PC-3 (cell line): Measurements from ENCODE around the gene CSTF3. TPM values are rescaled to one million over a fixed set of nuclear protein-coding genes. Genes with fewer than 3 reads are reported as not detected.

Source experiments
- ATAC-seq: fragments of 200-7000 bp; cut with Tn5 transposase; 2 replicates; pipeline ENCODE4 v1.9.1; 2020; ENCODE audit warnings: mild to moderate bottlenecking, moderate library complexity
- BruUV-seq: library from RNA; stranded (reverse); fragments of 400-500 nt; replicated peaks from 2 replicates; lab custom pipeline; 2021; lab: Mats Ljungman, UMichigan
- CTCF ChIA-PET: fragments of 300-600 bp; sonication (Branson Sonifier 250); formaldehyde crosslinking; loops from one replicate; lab custom pipeline; 2022; ENCODE audit warnings: antibody characterized with exemption; lab: Charles Lee
- POLR2A ChIA-PET: fragments of 300-600 bp; sonication (Branson Sonifier 250); formaldehyde crosslinking; loops from one replicate; lab custom pipeline; 2022; ENCODE audit warnings: antibody characterized with exemption; ENCODE audit not compliant: unreplicated experiment; lab: Charles Lee
- DNase-seq: peaks from one replicate; pipeline ENCODE4 v3.0.0-alpha.2; 2015
- H2AFZ ChIP-seq: fragments of 300-600 bp; sonication (generic); 2 replicates; pipeline ENCODE4 v1.6.0; 2016; ENCODE audit warnings: antibody characterized with exemption, low read length
- H3F3A ChIP-seq: fragments of 300-600 bp; sonication (generic); one replicate; pipeline ENCODE4 v1.6.0; 2017; ENCODE audit warnings: antibody characterized with exemption, low read length, control low read depth, mild to moderate bottlenecking; ENCODE audit not compliant: unreplicated experiment
- H3K27ac ChIP-seq: fragments of 300-600 bp; sonication (generic); 2 replicates; pipeline ENCODE4 v1.5.1; 2016; ENCODE audit warnings: mild to moderate bottlenecking, low read length
- H3K27me3 ChIP-seq: fragments of 300-600 bp; sonication (generic); 2 replicates; pipeline ENCODE4 v1.6.1; 2016; ENCODE audit warnings: low read length, mixed read lengths
- H3K36me3 ChIP-seq: fragments of 300-600 bp; sonication (generic); 2 replicates; pipeline ENCODE4 v1.6.1; 2016; ENCODE audit warnings: low read depth, mixed run types, low read length, mixed read lengths
- H3K4me1 ChIP-seq: fragments of 300-600 bp; sonication (generic); 2 replicates; pipeline ENCODE4 v1.5.1; 2016; ENCODE audit warnings: low read length; ENCODE audit not compliant: insufficient read depth
- H3K4me2 ChIP-seq: fragments of 300-600 bp; sonication (generic); 2 replicates; pipeline ENCODE4 v1.6.0; 2016; ENCODE audit warnings: low read length
- H3K4me3 ChIP-seq: fragments of 300-600 bp; sonication (generic); 2 replicates; pipeline ENCODE4 v1.5.1; 2016; ENCODE audit warnings: mild to moderate bottlenecking, low read length, mixed read lengths
- H3K79me2 ChIP-seq: fragments of 300-600 bp; sonication (generic); 2 replicates; pipeline ENCODE4 v1.6.1; 2017; ENCODE audit warnings: low read length, mixed read lengths
- H3K9ac ChIP-seq: fragments of 300-600 bp; sonication (generic); 2 replicates; pipeline ENCODE4 v1.6.0; 2016; ENCODE audit warnings: mild to moderate bottlenecking, low read length
- H3K9me2 ChIP-seq: fragments of 300-600 bp; sonication (generic); replicated peaks from 2 replicates; pipeline ENCODE4 v1.6.1; 2016; ENCODE audit warnings: mixed run types, low read length, mixed read lengths
- H3K9me3 ChIP-seq: fragments of 300-600 bp; sonication (generic); 2 replicates; pipeline ENCODE4 v1.6.1; 2016; ENCODE audit warnings: low read length, mixed read lengths
- H4K20me1 ChIP-seq: fragments of 300-600 bp; sonication (generic); 2 replicates; pipeline ENCODE4 v1.6.1; 2016; ENCODE audit warnings: low read length, mixed read lengths
- EZH2 ChIP-seq: fragments of 300-600 bp; sonication (generic); IDR thresholded peaks from one replicate; pipeline ENCODE4 v1.6.1; 2017; ENCODE audit warnings: antibody characterized with exemption, mild to moderate bottlenecking, low read length; ENCODE audit not compliant: unreplicated experiment
- EZH2phosphoT487 ChIP-seq: fragments of 300-600 bp; sonication (generic); IDR thresholded peaks from 2 replicates; pipeline ENCODE4 v1.6.1; 2018; ENCODE audit warnings: mild to moderate bottlenecking, antibody characterized with exemption, low read length, borderline replicate concordance
- intact Hi-C: fragments of 100-400 bp; cut with micrococcal nuclease; formaldehyde crosslinking; loops from 2 replicates; pipeline ENCODE4 v1.9.0; 2023
- total RNA-seq: library from RNA; depleted of rRNA; stranded (reverse); fragments of >200 nt; gene quantifications from 2 replicates; pipeline ENCODE4 v1.2.3, GENCODE V29; 2014
- TF ChIP-seq, protein P1 (sequence below): fragments of 300-600 bp; sonication (generic); conservative IDR thresholded peaks from 2 replicates; pipeline ENCODE4 v1.5.1; 2017; ENCODE audit warnings: antibody characterized with exemption, low read depth, mild to moderate bottlenecking, low read length

Gene CSTF3
- total RNA-seq, 1 experiment from 2014 or later: 30.0 TPM

DNA sequence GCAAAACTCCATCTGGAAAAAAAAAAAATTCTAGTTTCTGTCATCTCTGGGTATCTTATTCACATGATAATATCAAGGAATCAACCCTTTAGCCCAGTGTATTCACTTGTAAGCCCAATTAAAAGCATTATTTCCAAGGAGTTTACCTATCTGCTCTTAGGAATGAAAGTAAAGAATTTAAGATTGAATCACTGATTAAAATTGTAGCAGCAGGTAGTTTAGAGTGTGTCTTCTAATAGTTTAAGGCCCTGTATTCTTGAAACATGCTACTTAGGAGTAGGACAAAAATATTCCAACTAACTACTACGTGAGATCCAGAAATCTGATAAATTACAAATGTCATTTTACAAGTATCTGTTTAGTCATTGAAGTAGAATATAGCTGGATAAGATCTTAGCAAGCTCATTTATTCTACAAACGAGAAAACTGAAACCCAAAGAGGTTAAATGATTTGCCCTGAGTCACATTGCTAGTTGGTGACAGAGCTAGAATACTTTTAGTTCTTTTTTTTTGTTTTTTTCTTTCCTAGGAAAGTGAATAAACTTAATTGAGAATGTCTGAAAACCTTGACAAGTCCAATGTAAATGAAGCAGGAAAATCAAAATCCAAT, 118.0 kb downstream of the CSTF3 start:
- intact Hi-C loops: no loop called here
- peaks cover 5% of the 10 kb centered on the region; the same call in 1 of the 2 replicates for H3K36me3 ChIP-seq
- H3K27me3 ChIP-seq: no peaks in the 10 kb centered on the region
- ChIA-PET CTCF (no interaction called here), POLR2A (interaction anchor here (0.7 kb wide), 1 partner anchor 47 kb away, joined by 3 read pairs; no protein-coding TSS in a partner anchor)
- H3F3A ChIP-seq: peaks cover 5% of the 10 kb centered on the region
- peaks cover 62% of the 10 kb centered on the region for H3K4me1 ChIP-seq
- H3K4me3 ChIP-seq: peak overlapping the region; percentile 46; the same call in 1 of the 2 replicates
- H3K9me2 ChIP-seq: no peaks in the 10 kb centered on the region
- no peak for ATAC-seq
- no TSS peak for BruUV-seq
- peak overlapping the region; percentile 72 for H3K9ac ChIP-seq
- H2AFZ ChIP-seq: no peak overlapping the region
- DNase-seq: peak; percentile 67
- H3K79me2 ChIP-seq: peaks cover 24% of the 10 kb centered on the region
- no peaks in the 10 kb centered on the region for H3K9me3 ChIP-seq
- no peaks in the 10 kb centered on the region for H4K20me1 ChIP-seq
- no peak for TF ChIP-seq EZH2phosphoT487
- TF ChIP-seq, protein P1, sequence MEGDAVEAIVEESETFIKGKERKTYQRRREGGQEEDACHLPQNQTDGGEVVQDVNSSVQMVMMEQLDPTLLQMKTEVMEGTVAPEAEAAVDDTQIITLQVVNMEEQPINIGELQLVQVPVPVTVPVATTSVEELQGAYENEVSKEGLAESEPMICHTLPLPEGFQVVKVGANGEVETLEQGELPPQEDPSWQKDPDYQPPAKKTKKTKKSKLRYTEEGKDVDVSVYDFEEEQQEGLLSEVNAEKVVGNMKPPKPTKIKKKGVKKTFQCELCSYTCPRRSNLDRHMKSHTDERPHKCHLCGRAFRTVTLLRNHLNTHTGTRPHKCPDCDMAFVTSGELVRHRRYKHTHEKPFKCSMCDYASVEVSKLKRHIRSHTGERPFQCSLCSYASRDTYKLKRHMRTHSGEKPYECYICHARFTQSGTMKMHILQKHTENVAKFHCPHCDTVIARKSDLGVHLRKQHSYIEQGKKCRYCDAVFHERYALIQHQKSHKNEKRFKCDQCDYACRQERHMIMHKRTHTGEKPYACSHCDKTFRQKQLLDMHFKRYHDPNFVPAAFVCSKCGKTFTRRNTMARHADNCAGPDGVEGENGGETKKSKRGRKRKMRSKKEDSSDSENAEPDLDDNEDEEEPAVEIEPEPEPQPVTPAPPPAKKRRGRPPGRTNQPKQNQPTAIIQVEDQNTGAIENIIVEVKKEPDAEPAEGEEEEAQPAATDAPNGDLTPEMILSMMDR: no peak
- TF ChIP-seq EZH2: no peak
- H3K27ac ChIP-seq: peak overlapping the region; percentile 96
- peak overlapping the region; percentile 79 for H3K4me2 ChIP-seq

DNA sequence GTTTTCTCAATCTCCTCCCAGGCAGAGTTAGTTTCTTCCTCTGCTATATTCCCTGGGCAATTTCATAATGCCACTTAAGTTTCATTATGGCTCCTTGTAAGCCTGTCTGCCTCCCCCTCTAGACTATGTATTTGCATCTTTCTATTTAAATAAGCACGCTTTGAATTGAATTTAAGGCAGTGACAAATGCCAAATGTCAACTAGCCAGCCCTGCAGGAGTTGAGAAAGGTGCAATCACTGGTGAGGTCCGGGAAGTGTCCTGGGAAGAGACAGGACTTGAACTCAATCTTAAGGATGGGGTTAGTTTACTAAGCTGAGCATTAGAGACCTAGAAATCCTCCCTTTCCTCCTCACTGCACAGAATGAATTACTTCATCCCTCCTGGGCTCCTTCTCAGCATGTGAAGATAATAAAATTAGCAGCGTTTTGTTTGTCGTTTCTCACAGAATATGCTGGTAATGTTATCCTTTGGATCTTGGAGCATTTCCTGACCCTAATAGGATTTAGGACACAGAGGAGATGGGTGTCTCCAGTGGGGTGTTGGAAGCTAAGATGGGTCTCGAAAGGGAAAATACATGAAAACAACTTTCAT, 120.3 kb downstream of the CSTF3 start:
- Histone ChIP-seq H3K27me3 (no peaks in the 10 kb centered on the region), H3K4me3 (peak overlapping the region; percentile 95; the same call in 1 of the 2 replicates), H2AFZ (no peak overlapping the region), H3K9me3 (no peaks in the 10 kb centered on the region), H3F3A (peaks cover 5% of the 10 kb centered on the region), H3K79me2 (peaks cover 24% of the 10 kb centered on the region), H4K20me1 (no peaks in the 10 kb centered on the region), H3K27ac (peak overlapping the region; percentile 88; the same call in 1 of the 2 replicates), H3K4me1 (peaks cover 53% of the 10 kb centered on the region), H3K9me2 (no peaks in the 10 kb centered on the region), H3K9ac (no peak overlapping the region; the same call in 1 of the 2 replicates), H3K4me2 (peak overlapping the region; percentile 89), H3K36me3 (no peaks in the 10 kb centered on the region)
- BruUV-seq: no TSS peak
- no peak for TF ChIP-seq EZH2phosphoT487
- TF ChIP-seq EZH2: no peak
- TF ChIP-seq, protein P1: no peak
- no peak for ATAC-seq
- no peak for DNase-seq
- CTCF ChIA-PET: no interaction called here
- POLR2A ChIA-PET: no interaction called here
- intact Hi-C loops: no loop called here
